ENCODE data around the gene FGF23.

Gene FGF23

DNA sequence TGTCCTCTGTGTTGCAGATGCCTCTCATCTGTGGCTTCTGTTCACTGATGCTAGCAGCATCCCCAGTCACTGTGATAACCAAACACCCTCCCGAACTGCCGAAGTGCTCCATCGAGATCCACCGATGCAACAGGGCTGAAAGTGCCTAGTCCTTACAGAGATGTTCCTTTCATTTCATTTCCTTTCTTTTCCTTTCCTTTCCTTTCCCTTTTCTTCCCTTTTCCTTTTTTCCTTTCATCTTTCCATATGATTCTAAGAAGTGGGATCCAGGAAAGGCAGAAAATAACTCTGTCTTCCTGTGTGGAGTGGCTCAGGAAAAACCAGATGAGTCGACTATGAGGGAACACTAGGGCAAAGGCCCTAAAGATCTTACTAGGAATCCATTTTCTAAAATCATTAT lies 39.4 kb upstream of the FGF23 start:
- no peaks in the 10 kb centered on the region for H3K9me3 ChIP-seq (ENCODE audit: insufficient read depth, low read length, severe bottlenecking)
- no peaks in the 10 kb centered on the region for H3K27me3 ChIP-seq (ENCODE audit: insufficient read depth, low read length, poor library complexity)
- no peak overlapping the region for H3K27ac ChIP-seq (ENCODE audit: low read length)
- no peak overlapping the region for H3K9ac ChIP-seq (ENCODE audit: low read depth, low read length)
- H2AFZ ChIP-seq (ENCODE audit: low read depth, low read length), result no peak overlapping the region
- no peaks in the 10 kb centered on the region for H3K36me3 ChIP-seq (ENCODE audit: insufficient read depth, low read length)
- H3K79me2 ChIP-seq (ENCODE audit: insufficient read depth, low read length), result no peaks in the 10 kb centered on the region
- no peaks in the 10 kb centered on the region for H4K20me1 ChIP-seq (ENCODE audit: insufficient read depth, low read length)
- H3K4me3 ChIP-seq (ENCODE audit: low read depth in 1 of 2, low read length in 2 of 2), result no peak overlapping the region
- ATAC-seq (ENCODE audit: insufficient read depth, low read depth) (no peak), DNase-seq (no peak)
- no peak for TF ChIP-seq CTCF (IDR thresholded peaks at IDR 0.05; ENCODE audit: borderline replicate concordance, extremely low read depth, low read length, poor library complexity, severe bottlenecking)
- TF ChIP-seq EZH2 (IDR thresholded peaks at IDR 0.05; ENCODE audit: borderline replicate concordance, low read depth, low read length, severe bottlenecking), result no peak
- H3K4me1 ChIP-seq (ENCODE audit: insufficient read depth, low read length), result peaks cover 23% of the 10 kb centered on the region
- no peak overlapping the region for H3K4me2 ChIP-seq (ENCODE audit: insufficient read depth, low read length)

DNA sequence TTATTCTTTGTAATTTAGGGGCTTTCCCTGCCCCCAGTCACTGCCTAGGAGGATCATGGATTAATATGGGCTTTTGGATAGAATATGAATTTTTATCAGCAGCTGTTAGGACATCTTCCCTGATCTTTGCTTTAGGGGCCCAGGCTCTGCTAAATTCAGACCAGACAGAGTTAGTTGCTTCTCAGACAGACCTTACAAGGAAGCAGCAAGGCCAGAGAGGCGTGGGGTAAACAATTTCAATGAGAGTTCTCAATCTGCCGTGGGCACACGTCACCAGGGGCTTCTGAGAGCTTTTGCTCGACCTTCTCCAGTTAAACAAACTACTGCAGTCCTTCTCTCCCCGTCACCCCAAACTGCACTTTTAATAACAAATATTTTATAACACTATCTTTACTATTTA lies 38.4 kb upstream of the FGF23 start:
- Histone ChIP-seq H3K4me3 (ENCODE audit: low read depth in 1 of 2, low read length in 2 of 2) (no peak overlapping the region), H3K27ac (ENCODE audit: low read length) (no peak overlapping the region), H4K20me1 (ENCODE audit: insufficient read depth, low read length) (no peaks in the 10 kb centered on the region), H3K36me3 (ENCODE audit: insufficient read depth, low read length) (no peaks in the 10 kb centered on the region), H3K4me2 (ENCODE audit: insufficient read depth, low read length) (no peak overlapping the region), H2AFZ (ENCODE audit: low read depth, low read length) (no peak overlapping the region), H3K4me1 (ENCODE audit: insufficient read depth, low read length) (peaks cover 23% of the 10 kb centered on the region), H3K9me3 (ENCODE audit: insufficient read depth, low read length, severe bottlenecking) (no peaks in the 10 kb centered on the region), H3K27me3 (ENCODE audit: insufficient read depth, low read length, poor library complexity) (no peaks in the 10 kb centered on the region), H3K9ac (ENCODE audit: low read depth, low read length) (no peak overlapping the region), H3K79me2 (ENCODE audit: insufficient read depth, low read length) (no peaks in the 10 kb centered on the region)
- DNase-seq (no peak), ATAC-seq (ENCODE audit: insufficient read depth, low read depth) (no peak)
- no peak for TF ChIP-seq EZH2 (IDR thresholded peaks at IDR 0.05; ENCODE audit: borderline replicate concordance, low read depth, low read length, severe bottlenecking)
- TF ChIP-seq CTCF (IDR thresholded peaks at IDR 0.05; ENCODE audit: borderline replicate concordance, extremely low read depth, low read length, poor library complexity, severe bottlenecking), result no peak

GRCh38 chr12:4417455-4417854 lies 37.9 kb upstream of the FGF23 start:
- H3K27ac ChIP-seq (ENCODE audit: low read length), result no peak overlapping the region
- ATAC-seq (ENCODE audit: insufficient read depth, low read depth) (no peak), DNase-seq (no peak)
- H3K4me3 ChIP-seq (ENCODE audit: low read depth in 1 of 2, low read length in 2 of 2), result no peak overlapping the region
- H3K9me3 ChIP-seq (ENCODE audit: insufficient read depth, low read length, severe bottlenecking), result no peaks in the 10 kb centered on the region
- no peak overlapping the region for H3K4me2 ChIP-seq (ENCODE audit: insufficient read depth, low read length)
- no peaks in the 10 kb centered on the region for H3K36me3 ChIP-seq (ENCODE audit: insufficient read depth, low read length)
- H3K9ac ChIP-seq (ENCODE audit: low read depth, low read length), result no peak overlapping the region
- H2AFZ ChIP-seq (ENCODE audit: low read depth, low read length), result no peak overlapping the region
- peaks cover 23% of the 10 kb centered on the region for H3K4me1 ChIP-seq (ENCODE audit: insufficient read depth, low read length)
- TF ChIP-seq CTCF (IDR thresholded peaks at IDR 0.05; ENCODE audit: borderline replicate concordance, extremely low read depth, low read length, poor library complexity, severe bottlenecking) (no peak), EZH2 (IDR thresholded peaks at IDR 0.05; ENCODE audit: borderline replicate concordance, low read depth, low read length, severe bottlenecking) (no peak)
- no peaks in the 10 kb centered on the region for H3K79me2 ChIP-seq (ENCODE audit: insufficient read depth, low read length)
- no peaks in the 10 kb centered on the region for H3K27me3 ChIP-seq (ENCODE audit: insufficient read depth, low read length, poor library complexity)
- H4K20me1 ChIP-seq (ENCODE audit: insufficient read depth, low read length), result no peaks in the 10 kb centered on the region

DNA sequence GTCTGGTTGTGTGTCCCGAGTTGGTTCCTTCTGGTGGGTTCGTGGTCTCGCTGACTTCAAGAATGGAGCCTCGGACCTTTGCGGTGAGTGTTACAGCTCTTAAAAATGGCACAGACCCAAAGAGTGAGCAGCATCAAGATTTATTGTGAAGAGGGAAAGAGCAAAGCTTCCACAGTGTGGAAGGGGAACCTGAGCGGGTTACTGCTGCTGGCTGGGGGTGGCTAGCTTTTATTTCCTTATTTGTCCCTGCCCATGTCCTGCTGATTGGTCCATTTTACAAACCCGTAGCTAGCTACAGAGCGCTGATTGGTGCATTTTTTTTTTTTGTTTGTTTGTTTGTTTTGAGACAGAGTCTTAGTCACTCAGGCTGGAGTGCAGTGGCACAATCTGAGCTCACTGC lies 36.8 kb upstream of the FGF23 start:
- H3K4me2 ChIP-seq (ENCODE audit: insufficient read depth, low read length), result no peak overlapping the region
- no peaks in the 10 kb centered on the region for H3K36me3 ChIP-seq (ENCODE audit: insufficient read depth, low read length)
- H3K27ac ChIP-seq (ENCODE audit: low read length), result no peak overlapping the region
- no peak overlapping the region for H3K9ac ChIP-seq (ENCODE audit: low read depth, low read length)
- H3K4me3 ChIP-seq (ENCODE audit: low read depth in 1 of 2, low read length in 2 of 2), result no peak overlapping the region
- no peaks in the 10 kb centered on the region for H3K9me3 ChIP-seq (ENCODE audit: insufficient read depth, low read length, severe bottlenecking)
- no peaks in the 10 kb centered on the region for H4K20me1 ChIP-seq (ENCODE audit: insufficient read depth, low read length)
- H3K4me1 ChIP-seq (ENCODE audit: insufficient read depth, low read length), result peaks cover 23% of the 10 kb centered on the region
- H3K27me3 ChIP-seq (ENCODE audit: insufficient read depth, low read length, poor library complexity), result no peaks in the 10 kb centered on the region
- H2AFZ ChIP-seq (ENCODE audit: low read depth, low read length), result no peak overlapping the region
- ATAC-seq (ENCODE audit: insufficient read depth, low read depth) (no peak), DNase-seq (no peak)
- TF ChIP-seq CTCF (IDR thresholded peaks at IDR 0.05; ENCODE audit: borderline replicate concordance, extremely low read depth, low read length, poor library complexity, severe bottlenecking) (no peak), EZH2 (IDR thresholded peaks at IDR 0.05; ENCODE audit: borderline replicate concordance, low read depth, low read length, severe bottlenecking) (no peak)
- H3K79me2 ChIP-seq (ENCODE audit: insufficient read depth, low read length), result no peaks in the 10 kb centered on the region
